Activated effector memory CD4-positive, alpha-beta T cell treated with anti-CD3 and anti-CD28 coated beads, Interleukin-2, amount 50 U/mL, for 16 hours (primary cell): ENCODE data around the gene TRAF3IP1.
"Not testable (repeated sequence)": the region's sequence is repeated elsewhere in the genome, so short reads cannot be mapped to it uniquely, and the experiment has no call there.

Source experiments
- DNase-seq: peaks from one replicate; pipeline ENCODE4 v3.0.0-alpha.2; 2020

The TRAF3IP1 gene

DNA sequence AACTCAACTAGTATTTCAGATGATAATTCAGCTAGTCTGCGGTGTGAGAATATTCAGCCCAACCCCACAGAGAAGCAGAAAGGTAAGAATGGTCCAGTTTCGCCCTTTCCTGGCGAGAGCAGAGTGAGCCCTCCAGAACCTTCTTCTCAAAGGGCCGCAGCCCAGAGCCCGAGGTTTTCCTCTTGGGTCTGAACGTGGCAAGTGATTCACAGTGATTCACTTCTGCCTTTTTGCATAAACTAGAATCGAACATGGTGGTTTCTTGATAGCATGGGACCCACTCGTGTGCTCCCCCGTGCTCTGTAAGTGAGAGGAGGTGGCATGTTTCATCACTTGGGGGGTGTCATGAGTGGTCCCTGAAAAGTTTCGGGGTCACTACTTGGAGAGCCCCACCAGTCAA lies 24.2 kb downstream of the TRAF3IP1 start:
- no peak for DNase-seq

DNA sequence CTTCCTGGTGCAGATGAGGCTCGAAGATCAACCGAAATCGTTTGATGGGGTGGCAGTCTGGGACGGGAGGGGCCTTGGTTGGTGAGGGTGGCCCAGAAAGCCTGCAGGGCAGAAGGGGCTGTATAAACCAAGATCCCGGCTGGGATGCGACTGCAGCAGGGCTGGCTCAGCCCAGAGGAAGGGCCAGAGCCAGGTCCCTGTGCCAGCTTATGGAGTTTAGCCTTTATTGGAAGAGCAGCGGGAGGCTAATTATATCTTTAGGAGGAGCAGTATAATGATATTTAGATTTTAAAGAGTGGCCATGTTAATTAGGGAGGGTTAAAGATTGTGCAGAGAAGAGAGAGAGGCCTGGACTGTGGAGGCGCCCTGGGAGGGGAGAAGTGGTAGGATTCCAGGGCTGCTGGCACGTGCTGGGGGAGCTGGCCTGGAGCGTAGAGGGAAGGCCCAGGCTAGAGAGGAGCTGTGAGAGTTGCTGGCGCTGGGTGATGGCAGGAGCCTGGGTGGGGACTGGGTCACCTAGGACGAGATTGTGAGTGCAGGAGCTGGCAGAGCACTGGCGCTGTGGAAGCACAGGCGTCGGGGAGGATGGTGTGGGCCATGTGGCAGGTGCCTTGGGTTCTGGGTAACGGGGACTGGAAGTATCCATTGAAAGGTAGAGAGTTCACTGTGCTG lies 25.1 kb downstream of the TRAF3IP1 start:
- DNase-seq: no peak

DNA sequence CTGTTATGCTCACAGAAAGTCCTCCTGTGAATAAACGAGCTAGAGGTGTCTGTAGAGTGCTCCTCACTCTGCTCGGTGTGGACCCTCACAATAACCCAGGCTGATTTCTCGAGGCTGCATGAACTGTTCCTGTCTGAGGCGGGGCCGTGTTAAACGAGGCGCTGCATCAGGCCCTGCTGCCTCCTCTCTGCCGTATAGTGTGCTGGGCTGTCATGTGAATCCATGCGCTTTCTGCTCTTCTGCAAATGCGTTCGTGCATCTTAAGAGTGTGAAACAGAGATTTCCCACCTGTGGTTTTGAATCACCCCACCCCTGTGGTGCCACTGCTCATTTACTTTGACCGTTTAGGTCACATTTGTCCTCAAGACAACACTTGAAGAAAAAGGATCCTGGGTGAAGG lies 26.2 kb downstream of the TRAF3IP1 start:
- DNase-seq: no peak

DNA sequence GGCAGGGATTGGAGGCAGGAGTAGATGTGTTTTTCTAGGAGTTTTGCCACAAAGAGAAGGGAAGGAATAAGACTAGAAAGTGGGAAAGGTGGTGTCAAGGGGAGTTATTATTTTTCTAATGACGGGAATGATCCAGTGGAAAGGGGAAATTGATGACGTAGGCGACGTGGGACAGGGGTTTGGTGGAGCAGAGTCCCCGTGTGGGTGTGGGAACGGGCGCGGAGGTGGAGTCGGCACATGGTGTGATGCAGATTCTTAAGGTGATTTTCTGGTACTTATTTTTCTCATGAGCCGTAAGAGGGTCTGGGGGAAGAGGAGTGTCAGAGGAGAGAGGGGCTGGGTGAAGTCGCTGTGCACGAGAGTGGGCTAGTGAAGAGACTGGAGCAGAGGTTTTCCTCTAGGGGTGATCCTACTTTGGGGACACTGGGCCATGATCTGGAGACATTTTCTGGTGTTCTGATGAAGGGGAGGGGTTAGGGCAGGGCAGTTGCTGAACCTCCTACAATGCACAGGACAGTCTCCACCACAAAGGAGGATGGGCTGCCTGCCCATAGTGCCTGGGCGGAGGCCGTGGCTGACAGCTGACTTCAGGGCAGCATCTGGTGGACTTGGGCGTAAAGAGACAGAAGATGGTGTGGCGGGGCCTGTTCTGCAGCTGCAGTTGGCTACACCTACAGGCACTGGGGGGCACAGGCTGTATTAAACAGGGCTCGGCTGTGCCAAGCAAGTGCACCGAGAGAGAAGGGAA lies 30.0 kb downstream of the TRAF3IP1 start:
- no peak for DNase-seq

DNA sequence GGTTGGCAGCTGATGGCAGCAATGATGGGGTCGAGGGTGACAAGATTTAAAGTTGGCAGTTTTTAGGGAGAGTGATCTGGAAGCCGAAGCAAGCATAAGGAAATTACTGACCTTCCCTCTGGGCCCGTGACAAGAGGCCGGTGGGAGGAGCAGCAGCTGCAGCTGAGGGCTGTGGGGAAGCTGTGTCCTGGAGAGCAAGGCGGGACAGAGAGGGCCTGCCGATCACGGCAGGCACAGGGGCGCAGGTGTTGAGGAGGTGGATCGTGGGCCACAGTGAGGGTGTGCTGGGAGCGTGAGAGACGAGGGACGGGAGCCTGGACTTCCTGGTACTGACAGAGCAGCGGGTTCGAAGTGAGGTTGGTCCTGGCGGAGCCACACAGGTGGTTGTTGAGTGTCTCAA lies 31.0 kb downstream of the TRAF3IP1 start:
- no peak for DNase-seq

DNA sequence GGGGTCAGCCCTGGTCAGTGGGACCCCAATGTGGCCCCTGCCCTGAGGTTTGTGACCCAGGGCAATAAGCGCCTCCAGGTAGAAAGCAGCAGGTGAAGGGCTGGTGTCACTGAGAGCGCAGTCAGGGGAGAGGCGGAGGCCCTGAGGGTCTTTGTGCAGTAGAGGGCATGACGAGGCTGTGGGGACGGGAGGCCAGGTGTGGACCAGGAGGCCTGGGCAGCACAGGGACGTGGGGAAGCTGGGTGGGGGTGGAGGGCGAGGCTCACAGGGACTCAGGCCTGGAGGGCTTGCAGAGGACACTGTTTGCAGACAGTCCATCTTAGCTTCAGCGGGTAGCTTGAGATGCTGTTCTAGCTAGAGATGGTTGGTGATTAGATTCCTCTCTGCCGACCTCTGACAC lies 32.0 kb downstream of the TRAF3IP1 start:
- DNase-seq: no peak

DNA sequence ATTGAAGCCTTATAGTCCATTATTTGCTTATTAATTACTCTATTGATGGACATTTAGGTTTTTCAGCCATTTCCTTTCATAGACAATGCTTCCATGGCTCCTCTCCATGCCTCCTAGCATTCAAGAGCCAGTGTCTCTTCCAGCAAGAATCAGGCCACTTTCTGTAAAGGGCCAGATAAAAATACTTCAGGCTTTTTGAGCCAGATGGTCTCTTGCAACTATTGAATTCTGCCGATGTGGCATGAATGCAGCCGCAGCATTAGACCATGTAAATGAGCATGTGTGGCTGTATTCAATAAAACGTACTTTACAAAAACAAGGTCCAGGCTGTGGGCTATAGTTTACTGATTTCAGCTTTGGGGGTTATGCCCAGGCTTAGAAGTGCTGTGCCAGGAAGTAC lies 38.5 kb downstream of the TRAF3IP1 start:
- DNase-seq: no peak

DNA sequence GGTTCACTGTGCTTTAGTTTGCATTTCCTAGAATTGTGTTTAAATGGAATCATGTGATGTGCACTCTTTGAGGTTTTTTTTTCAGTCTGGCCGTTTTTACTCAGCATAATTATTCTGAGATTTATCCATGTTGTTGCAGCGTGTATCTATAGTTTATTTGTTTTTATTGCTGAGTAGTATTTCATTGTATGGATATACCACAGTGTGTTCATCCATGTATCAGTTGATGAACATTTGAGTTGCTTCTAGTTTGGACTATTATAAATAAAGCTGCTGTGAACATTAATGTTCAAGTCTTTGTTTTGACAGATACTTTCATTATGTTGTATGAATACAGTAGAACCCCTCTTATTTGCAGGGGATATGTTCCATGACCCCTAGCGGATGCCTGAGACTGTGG lies 39.1 kb downstream of the TRAF3IP1 start:
- DNase-seq: no peak

DNA sequence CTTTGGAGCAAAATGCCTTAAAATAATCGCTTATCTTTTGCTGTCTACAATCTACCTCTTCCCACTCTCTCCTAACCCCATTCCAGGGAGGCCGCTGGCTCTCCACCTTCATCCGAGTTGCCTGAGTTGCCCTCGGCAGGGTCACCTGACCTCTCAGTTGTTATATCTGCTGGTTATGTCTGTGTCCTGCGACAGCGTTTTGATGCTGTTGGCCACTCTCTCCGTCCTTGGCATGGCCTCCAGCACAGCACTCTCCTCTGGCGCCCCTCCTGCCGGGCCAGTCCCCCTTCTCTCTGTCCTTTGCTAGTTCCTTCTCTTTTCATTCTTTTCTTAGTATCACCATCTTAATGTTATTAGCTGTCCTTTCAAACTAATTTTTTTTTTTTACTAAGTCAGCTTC lies 41.6 kb downstream of the TRAF3IP1 start:
- no peak for DNase-seq

DNA sequence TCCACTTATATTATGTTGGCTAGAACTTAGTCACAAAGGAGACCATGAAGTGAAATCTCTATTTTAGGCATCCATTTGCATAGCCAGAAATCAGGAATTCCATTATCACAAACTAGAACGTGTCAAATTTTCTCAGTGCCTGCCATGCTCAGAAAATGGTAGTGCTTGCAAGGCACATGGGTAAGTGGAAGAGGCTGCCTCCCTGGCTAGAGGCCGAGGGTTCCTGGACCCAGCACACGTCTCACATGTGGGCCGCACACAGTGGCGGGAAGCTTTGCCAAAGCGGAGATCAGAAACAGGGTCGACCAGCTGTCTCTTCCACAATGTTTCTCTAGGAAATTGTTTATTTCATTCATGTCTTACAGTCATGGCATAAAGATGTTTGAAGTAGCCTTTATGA lies 42.3 kb downstream of the TRAF3IP1 start:
- DNase-seq: no peak

DNA sequence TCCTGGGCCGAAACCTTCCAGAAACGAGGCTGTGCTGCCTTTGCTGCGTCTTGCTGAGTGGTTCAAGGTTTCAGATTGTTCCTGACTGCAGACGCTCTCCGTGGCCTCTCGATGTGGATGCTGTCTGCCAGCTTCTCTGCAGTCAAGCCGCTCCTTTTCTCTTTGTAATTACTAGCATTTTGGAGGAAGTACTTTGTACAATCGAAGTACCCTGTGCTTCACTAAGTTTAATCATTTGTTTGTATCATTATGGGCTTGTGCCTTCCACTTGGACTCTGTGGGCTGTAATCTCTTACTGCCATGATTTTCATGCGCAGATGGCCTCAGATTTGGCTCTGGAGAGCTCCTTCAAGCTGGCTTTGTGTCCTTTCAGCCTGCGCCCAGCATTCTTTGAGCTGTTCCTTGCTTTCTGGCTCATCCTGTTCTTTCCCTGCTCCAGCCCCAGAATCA lies 49.3 kb downstream of the TRAF3IP1 start:
- no peak for DNase-seq

DNA sequence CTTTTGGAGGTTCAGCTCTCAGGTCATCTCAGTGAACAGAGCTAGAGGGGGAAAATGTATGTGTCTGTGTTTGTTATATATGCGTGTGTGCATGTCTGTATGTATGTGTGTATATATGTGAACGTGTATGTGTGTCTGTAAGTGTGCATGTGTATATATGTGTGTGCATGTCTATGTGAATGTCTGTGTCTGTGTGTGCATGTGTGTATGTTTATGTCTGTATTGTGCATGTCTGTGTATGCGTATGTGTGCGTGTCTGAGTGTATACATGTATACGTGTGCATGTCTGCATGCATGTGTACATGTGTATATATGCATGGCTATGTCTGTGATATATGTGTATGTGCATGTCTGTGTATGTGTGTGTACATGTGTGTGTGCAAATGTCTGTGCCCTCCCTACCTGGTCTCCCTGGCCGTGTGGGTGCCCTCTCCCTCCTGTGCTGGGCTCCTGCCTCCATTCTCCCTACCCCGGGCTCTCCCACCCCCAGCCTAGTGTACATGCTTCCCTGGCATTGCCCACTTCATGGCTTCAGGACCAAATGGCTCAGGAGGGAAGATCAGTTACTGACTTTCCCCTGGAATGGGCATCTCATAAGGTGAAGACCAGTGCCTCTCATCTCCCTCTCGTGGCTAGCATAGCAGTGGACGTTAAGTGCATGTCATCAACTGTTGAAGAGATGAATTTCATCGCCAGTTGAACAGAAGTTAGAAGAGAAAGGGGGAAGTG lies 49.9 kb downstream of the TRAF3IP1 start:
- no peak for DNase-seq

DNA sequence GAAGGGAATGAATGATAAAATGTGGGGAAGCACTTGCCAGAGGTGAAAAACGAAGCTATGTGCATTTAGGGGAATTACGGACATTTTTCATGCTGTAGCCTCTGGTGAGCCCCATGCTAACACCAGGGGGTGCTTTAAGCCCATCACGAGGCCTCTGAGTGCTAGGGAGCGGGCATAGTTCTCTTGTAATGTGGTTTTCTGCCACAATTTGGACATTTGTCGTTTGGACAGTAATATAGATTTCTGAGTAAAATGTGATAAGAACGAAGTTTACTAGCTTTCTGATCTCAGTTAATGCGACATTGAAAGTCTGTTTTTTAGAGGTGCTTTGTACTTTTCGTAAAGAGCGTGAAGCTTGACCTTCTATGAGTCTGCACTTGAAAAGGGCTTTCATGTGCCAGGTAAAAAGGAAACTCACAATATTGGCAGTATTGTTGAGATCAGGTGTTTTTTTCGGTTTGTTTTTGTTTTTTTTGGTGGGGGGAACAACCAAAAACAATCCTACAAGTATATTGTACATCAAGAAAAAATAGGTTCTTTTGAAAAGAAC lies 50.6 kb downstream of the TRAF3IP1 start:
- DNase-seq: peak; percentile 76

DNA sequence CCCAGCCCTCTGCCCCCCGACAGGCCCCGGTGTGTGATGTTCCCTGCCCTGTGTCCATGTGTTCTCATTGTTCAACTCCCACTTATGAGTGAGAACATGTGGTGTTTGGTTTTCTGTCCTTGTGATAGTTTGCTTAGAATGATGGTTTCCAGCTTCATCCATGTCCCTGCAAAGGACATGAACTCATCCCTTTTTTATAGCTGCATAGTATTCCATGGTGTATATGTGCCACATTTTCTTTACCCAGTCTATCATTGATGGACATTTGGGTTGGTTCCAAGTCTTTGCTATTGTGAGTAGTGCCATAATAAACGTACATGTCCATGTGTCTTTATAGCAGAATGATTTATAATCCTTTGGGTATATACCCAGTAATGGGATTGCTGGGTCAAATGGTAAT lies 52.0 kb downstream of the TRAF3IP1 start:
- not testable (repeated sequence) for DNase-seq

DNA sequence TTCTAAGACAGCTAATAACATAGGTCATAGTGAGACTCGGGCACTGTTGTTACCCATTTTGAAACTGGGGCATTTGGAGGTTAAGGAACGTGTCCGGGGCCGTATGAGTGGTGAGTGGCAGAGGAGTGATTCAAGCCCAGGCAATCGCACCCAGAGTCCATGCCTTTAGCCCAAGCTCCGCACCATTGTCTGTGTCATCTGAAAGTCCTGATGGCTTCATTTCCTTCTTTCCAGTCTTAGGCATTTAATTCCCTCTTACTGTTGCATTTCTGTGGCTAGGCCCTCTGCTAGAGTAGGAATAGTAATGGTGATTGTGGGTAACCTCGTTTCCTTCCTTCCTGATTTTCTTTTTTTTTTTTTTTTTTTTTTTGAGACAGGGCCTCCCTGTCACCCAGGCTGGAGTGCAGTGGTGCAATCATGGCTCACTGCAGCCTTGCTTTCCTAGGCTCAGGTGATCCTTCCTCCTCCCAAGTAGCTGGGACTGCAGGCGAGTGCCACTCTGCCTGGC lies 56.6 kb downstream of the TRAF3IP1 start:
- no peak for DNase-seq

DNA sequence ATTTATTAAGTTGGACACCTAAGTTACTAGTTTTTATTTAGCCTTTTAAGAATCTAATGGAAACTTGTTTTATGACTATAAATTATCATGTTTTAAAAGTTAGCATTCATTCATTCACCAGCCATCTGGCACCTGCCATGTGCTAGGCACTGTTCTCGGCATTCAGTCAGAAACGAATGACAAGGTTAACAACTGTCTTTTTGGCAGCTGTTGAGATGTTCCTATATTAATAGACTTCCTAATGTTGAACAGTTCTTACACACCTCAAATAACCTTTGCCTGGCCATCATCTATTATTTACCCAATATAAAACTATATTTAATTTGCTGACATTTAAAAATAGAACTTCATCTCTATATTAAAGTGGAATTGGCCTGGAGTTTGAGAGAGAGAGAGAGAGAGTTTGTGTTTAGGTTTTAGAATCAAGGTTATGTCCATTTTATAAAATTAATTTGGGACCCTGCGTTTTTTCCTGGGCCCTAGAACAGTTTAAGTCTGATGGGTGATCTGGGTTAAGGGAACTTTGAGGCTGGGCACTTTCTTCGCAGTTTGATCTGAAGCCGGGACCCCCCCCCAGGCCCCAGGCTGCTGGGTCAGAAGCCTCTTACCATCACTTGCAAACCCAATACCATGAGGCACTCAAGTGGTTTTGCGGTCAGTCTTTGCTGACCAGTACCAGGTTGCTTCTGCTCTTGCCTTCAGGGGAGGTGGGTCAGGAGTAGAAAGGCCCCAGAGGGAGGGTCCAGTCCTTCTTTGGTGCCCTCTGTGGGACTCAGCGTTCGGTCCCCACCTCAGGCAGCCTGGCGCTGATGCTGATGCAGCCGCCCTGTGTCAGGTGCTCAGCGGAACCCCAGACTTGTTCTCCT lies 58.1 kb downstream of the TRAF3IP1 start:
- DNase-seq: no peak

DNA sequence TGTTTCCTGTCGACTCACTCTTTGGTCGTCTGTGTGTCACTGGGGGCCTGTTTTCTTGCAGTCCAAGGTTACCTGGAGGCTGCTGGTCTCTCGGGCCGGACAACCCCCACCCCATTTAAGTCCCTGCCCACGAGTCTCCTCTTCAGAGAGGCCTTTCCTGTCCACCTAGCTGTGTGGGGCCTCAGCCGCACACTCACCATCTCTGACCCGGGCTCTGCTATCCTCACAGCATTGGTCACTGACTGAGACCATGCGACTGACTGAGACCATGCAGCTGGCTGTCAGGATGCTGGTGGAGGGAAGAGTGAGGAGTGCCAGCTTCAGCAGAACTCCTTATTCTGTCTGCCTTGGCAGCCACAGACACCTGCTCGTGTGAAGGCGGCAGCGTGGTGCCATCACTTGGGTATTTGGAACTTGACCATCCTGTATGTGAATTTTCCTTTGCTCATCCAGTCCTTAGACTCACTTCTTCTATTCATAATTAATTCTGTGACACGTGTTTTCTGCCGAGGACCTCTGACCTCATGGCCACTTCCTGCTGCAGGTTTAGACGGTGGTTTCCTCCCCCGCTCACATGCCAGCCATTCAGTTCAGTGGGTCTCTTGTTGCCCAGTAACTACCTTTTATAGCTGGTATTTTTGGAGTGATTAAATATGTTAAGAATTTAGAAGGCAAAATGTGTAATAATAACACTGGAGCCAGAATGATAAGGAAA lies 58.9 kb downstream of the TRAF3IP1 start:
- DNase-seq: peak; percentile 68

DNA sequence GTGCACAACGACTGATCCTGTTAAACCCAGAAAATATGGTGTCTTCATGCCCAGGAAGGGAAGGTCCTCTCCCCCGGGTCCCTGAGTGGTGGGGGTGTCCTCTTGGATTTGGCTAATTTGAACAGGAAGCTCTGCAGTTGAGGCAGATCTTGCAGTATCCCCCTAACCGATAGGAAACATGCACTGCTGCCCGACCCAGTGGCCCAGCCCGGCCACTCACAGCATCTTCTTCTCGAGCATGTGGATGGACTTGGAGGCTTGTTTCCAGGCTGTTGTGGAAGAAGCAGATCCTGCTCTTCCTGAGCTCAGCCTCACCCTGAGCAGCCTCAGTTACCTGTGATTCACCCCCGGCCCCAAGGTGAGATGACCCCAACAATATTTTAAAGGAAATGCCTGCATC lies 60.0 kb downstream of the TRAF3IP1 start:
- DNase-seq: no peak

DNA sequence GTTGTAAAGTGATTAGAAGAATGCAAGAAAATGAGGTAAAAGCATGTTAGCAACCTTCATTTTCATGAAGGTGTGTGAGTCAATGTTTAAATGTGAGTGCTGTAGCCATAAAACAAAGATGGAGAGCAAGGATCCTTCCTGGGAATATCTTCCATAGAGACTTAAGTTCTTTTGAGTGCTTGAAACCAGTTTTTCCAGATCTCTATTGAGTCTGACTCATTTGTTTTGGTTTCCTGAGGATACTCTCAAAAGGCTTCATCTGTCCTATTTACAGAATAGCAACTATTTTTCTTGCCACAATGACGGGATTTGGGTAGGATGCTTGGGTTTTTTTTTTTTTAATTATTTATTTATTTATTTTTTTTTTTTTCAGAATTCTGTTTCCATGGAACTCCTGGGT lies 60.5 kb downstream of the TRAF3IP1 start:
- no peak for DNase-seq

DNA sequence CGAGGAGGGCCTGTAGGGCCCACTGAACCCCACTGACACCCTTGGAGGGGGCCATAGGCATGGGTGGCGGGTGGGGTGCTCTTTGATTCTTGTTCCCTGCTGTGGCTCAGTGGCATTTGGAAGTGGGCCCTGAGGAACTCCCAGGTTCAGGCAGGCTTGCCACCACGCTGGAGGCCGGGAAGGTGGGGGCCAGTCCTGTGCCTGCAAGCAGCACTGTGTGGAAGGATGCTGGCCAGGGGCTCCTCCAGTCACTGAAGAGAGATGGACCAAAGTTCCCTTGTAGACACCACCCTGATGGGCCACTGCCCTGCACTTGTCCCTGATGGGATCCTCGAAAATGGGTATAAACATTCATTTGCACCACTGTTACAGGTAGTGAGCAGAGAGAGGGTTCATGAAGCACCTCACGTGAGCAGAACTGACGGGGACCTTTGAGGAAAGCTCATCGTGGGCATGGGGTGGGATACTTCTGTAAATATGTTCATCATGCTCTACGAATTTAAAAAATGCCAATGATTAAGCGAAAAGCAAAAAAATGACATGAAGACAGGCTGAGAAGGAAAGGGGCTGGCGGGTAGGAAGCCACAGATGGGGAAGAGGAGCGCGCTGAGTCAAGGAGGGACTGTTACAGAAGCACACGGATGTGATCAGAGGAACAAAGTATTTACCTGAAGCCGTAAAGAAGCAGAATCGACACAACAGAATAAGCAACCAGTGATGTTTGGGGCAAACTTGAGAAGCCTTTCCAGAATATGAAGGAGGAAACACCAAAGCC lies 61.2 kb downstream of the TRAF3IP1 start:
- DNase-seq: no peak

DNA sequence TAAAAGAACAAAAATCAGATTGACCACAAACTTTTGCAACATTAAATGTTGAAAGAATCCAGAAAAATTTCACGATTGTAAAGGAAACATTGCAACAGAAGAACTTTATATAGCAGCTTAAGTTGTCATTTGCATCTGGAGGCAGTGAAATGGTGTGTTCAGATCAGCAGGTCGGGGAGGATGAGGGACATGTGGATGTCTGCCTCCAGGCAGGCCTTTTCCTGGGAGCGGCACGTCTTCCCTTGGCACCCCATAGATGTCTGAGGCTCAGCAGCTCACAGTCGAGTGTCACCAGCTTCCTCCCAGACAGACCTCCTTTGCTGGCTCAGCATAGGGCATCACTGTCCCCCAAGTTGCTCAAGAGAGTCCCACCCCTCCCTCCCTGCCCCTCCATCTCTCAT lies 62.1 kb downstream of the TRAF3IP1 start:
- DNase-seq: no peak
